Activated CD4-positive, CD25-positive, alpha-beta regulatory T cell treated with anti-CD3 and anti-CD28 coated beads, Interleukin-2, amount 50 U/mL, for 16 hours (primary cell): ENCODE measurements around the gene LDHD.
"Not testable (repeated sequence)": the region's sequence is repeated elsewhere in the genome, so short reads cannot be mapped to it uniquely, and the experiment has no call there.

Experiments used
- DNase-seq: peaks from one replicate; pipeline ENCODE4 v3.0.0-alpha.2; 2020; ENCODE audit warnings: low read depth, low spot score

Gene LDHD

GRCh38 chr16:75116081-75116910, at the start of gene LDHD:
TSS of gene LDHD (minus strand) at chr16:75116780. CDS start at chr16:75116720, 60 bp downstream.
- DNase-seq: no peak

GRCh38 chr16:75160386-75160785, 43.8 kb upstream of the LDHD start:
- DNase-seq: no peak

GRCh38 chr16:75152635-75153034, 36.1 kb upstream of the LDHD start:
- DNase-seq: no peak

GRCh38 chr16:75151798-75152197, 35.2 kb upstream of the LDHD start:
- DNase-seq: no peak

- peak; percentile 88 for DNase-seq
These were observed 32.0 kb upstream of the LDHD start, which contains the start of gene ZFP1 for GRCh38 chr16:75148311-75149195. TSS of gene ZFP1 (plus strand) at chr16:75148524. CDS start at chr16:75152952, 4,428 bp downstream.

GRCh38 chr16:75147968-75148310, 31.4 kb upstream of the LDHD start:
- no peak for DNase-seq

- no peak for DNase-seq
These were observed 27.4 kb upstream of the LDHD start for GRCh38 chr16:75143941-75144340.

- no peak for DNase-seq
These were observed 22.9 kb upstream of the LDHD start for GRCh38 chr16:75139498-75139897.

GRCh38 chr16:75138636-75139035, 22.1 kb upstream of the LDHD start:
- no peak for DNase-seq

- no peak for DNase-seq
These were observed 21.7 kb upstream of the LDHD start for GRCh38 chr16:75138233-75138632.

- no peak for DNase-seq
These were observed 14.5 kb upstream of the LDHD start for GRCh38 chr16:75131081-75131480.

GRCh38 chr16:75130150-75130771, 13.7 kb upstream of the LDHD start:
- no peak for DNase-seq

GRCh38 chr16:75129421-75130149, 13.0 kb upstream of the LDHD start:
- DNase-seq: not testable (repeated sequence)

GRCh38 chr16:75127713-75128415, 11.3 kb upstream of the LDHD start:
- DNase-seq: no peak

GRCh38 chr16:75122609-75123008, 6.0 kb upstream of the LDHD start:
- no peak for DNase-seq

- no peak for DNase-seq
These were observed 5.5 kb upstream of the LDHD start for GRCh38 chr16:75121949-75122568.

GRCh38 chr16:75120253-75120652, 3.7 kb upstream of the LDHD start:
- DNase-seq: no peak

GRCh38 chr16:75118943-75119539, 2.5 kb upstream of the LDHD start:
- no peak for DNase-seq

- no peak for DNase-seq
These were observed 298 bp upstream of the LDHD start for GRCh38 chr16:75116911-75117245.
